ENCODE results near the gene IL17RA. TPM values are rescaled to one million over a fixed set of nuclear protein-coding genes. Genes with fewer than 3 reads are reported as not detected.
"Not testable (repeated sequence)": the region's sequence is repeated elsewhere in the genome, so short reads cannot be mapped to it uniquely, and the experiment has no call there.

The IL17RA gene
- total and polyA plus RNA-seq, 2 donors (not counting 3 experiments of a cell fraction or from before 2014, with no cell fraction given): 13.0 to 19.3 TPM

- H4K20me1 ChIP-seq (replicated peaks; ENCODE audit: control insufficient read depth, extremely low read depth, insufficient read depth, low read length); POLR2A ChIA-PET; H3K4me1 ChIP-seq (ENCODE audit: control insufficient read depth, extremely low read depth, insufficient read depth, low read length); H3K79me2 ChIP-seq (ENCODE audit: control insufficient read depth, insufficient read depth, low read length); H3K27me3 ChIP-seq (ENCODE audit: control insufficient read depth in 2 of 2, insufficient read depth in 2 of 2, low read length in 2 of 2); H3K9me3 ChIP-seq (replicated peaks; ENCODE audit: control insufficient read depth, insufficient read depth, low read length); DNase-seq (ENCODE audit: low read depth, low spot score); BruUV-seq (replicated peaks); H3K36me3 ChIP-seq (ENCODE audit: control insufficient read depth in 2 of 2, extremely low read depth in 1 of 2, insufficient read depth in 2 of 2, low read length in 2 of 2); H3K9ac ChIP-seq (replicated peaks; ENCODE audit: extremely low read depth, insufficient read depth, low read length); H3K4me3 ChIP-seq (replicated peaks in 1 of 3; ENCODE audit: insufficient read depth in 1 of 3, low read depth in 1 of 3, low read length in 3 of 3); dilution Hi-C loops (cut with MboI; ENCODE audit: extremely low pct_ligation_motif_present, low sequenced_read_pairs); H3K27ac ChIP-seq (ENCODE audit: insufficient read depth, low read depth, low read length); intact Hi-C loops (cut with micrococcal nuclease); H3K4me2 ChIP-seq (ENCODE audit: insufficient read depth, low read length); FAIRE-seq; CTCF ChIA-PET; H3K9me1 ChIP-seq (replicated peaks; ENCODE audit: control insufficient read depth, extremely low read depth, insufficient read depth, low read length); H2AFZ ChIP-seq (ENCODE audit: low read depth, low read length): not testable (repeated sequence)
These were observed 47.7 kb upstream of the IL17RA start for GRCh38 chr22:17036842-17037711.

DNA sequence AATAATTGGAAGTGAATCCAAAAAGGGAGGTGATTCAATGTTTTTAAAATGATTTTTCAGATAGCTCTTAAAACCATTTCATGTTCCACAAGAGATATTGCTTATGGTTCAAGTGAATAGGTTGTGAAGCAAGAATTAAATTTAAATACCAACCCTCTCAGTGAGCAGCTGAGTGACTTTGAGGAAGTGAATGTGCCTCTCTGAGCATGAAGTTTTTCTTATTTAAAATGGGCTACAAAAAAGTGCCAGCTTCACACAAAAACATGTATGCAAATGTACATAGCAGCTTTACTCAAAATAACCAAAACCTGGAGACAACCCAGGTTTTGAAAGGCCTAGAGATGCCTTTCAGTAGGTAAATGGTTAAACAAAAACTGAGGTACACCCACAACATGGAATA lies 41.3 kb upstream of the IL17RA start:
- no peaks in the 10 kb centered on the region for H4K20me1 ChIP-seq (replicated peaks; ENCODE audit: control insufficient read depth, extremely low read depth, insufficient read depth, low read length)
- H3K9ac ChIP-seq (replicated peaks; ENCODE audit: extremely low read depth, insufficient read depth, low read length): no peak overlapping the region
- no peak overlapping the region for H2AFZ ChIP-seq (ENCODE audit: low read depth, low read length)
- no peaks in the 10 kb centered on the region for H3K36me3 ChIP-seq (ENCODE audit: control insufficient read depth in 2 of 2, extremely low read depth in 1 of 2, insufficient read depth in 2 of 2, low read length in 2 of 2)
- no peaks in the 10 kb centered on the region for H3K4me1 ChIP-seq (ENCODE audit: control insufficient read depth, extremely low read depth, insufficient read depth, low read length)
- no peaks in the 10 kb centered on the region for H3K79me2 ChIP-seq (ENCODE audit: control insufficient read depth, insufficient read depth, low read length)
- FAIRE-seq (no peak), DNase-seq (ENCODE audit: low read depth, low spot score) (no peak)
- no TSS peak for BruUV-seq (replicated peaks)
- H3K9me1 ChIP-seq (replicated peaks; ENCODE audit: control insufficient read depth, extremely low read depth, insufficient read depth, low read length): no peaks in the 10 kb centered on the region
- H3K4me3 ChIP-seq (replicated peaks in 1 of 3; ENCODE audit: insufficient read depth in 1 of 3, low read depth in 1 of 3, low read length in 3 of 3): no peak overlapping the region
- intact Hi-C loops (cut with micrococcal nuclease): no loop called here
- H3K9me3 ChIP-seq (replicated peaks; ENCODE audit: control insufficient read depth, insufficient read depth, low read length): no peaks in the 10 kb centered on the region
- no peaks in the 10 kb centered on the region for H3K27me3 ChIP-seq (ENCODE audit: control insufficient read depth in 2 of 2, insufficient read depth in 2 of 2, low read length in 2 of 2)
- no peak for TF ChIP-seq MAX (IDR thresholded peaks at IDR 0.05; ENCODE audit: insufficient read depth, insufficient read length)
- no peak for TF ChIP-seq EZH2 (IDR thresholded peaks at IDR 0.05; ENCODE audit: borderline replicate concordance, low read depth, low read length, severe bottlenecking)
- no peak for TF ChIP-seq POLR2A (IDR thresholded peaks at IDR 0.05; ENCODE audit: low read depth, low read length)
- no peak for TF ChIP-seq JUN (IDR thresholded peaks at IDR 0.05; ENCODE audit: borderline replicate concordance, insufficient read depth, insufficient read length, low read depth)
- no peak for TF ChIP-seq POLR2AphosphoS5 (IDR thresholded peaks at IDR 0.05; ENCODE audit: insufficient read depth, low read depth, low read length)
- TF ChIP-seq FOS (IDR thresholded peaks at IDR 0.05; ENCODE audit: borderline replicate concordance, insufficient read depth, low read length): no peak
- no peak for TF ChIP-seq CTCF (IDR thresholded peaks at IDR 0.05; ENCODE audit: extremely low read depth in 1 of 2, insufficient read depth in 1 of 2, low read depth in 1 of 2, low read length in 2 of 2)
- no peak for TF ChIP-seq MYC (IDR thresholded peaks at IDR 0.05; ENCODE audit: low read depth, low read length)
- TF ChIP-seq GATA2 (IDR thresholded peaks at IDR 0.05; ENCODE audit: insufficient read depth, insufficient read length, low read depth, low read length): no peak
- no peak overlapping the region for H3K4me2 ChIP-seq (ENCODE audit: insufficient read depth, low read length)
- CTCF ChIA-PET: no interaction called here
- no peak overlapping the region for H3K27ac ChIP-seq (ENCODE audit: insufficient read depth, low read depth, low read length)
- dilution Hi-C loops (cut with MboI; ENCODE audit: extremely low pct_ligation_motif_present, low sequenced_read_pairs): no loop called here
- POLR2A ChIA-PET: no interaction called here
